ENCODE results near the gene RRBP1. TPM values are rescaled to one million over a fixed set of nuclear protein-coding genes. Genes with fewer than 3 reads are reported as not detected.

Gene RRBP1
- total RNA-seq, 6 experiments from 2014 or later, result 121 to 274 (median 193) TPM

GRCh38 chr20:17633850-17634500 lies 48.1 kb downstream of the RRBP1 start:
- no peak for TF ChIP-seq POLR2A (IDR thresholded peaks at IDR 0.05)
- TF ChIP-seq, protein P1, sequence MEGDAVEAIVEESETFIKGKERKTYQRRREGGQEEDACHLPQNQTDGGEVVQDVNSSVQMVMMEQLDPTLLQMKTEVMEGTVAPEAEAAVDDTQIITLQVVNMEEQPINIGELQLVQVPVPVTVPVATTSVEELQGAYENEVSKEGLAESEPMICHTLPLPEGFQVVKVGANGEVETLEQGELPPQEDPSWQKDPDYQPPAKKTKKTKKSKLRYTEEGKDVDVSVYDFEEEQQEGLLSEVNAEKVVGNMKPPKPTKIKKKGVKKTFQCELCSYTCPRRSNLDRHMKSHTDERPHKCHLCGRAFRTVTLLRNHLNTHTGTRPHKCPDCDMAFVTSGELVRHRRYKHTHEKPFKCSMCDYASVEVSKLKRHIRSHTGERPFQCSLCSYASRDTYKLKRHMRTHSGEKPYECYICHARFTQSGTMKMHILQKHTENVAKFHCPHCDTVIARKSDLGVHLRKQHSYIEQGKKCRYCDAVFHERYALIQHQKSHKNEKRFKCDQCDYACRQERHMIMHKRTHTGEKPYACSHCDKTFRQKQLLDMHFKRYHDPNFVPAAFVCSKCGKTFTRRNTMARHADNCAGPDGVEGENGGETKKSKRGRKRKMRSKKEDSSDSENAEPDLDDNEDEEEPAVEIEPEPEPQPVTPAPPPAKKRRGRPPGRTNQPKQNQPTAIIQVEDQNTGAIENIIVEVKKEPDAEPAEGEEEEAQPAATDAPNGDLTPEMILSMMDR (IDR thresholded peaks at IDR 0.05), result no peak
- ATAC-seq, result no peak
- no peaks in the 10 kb centered on the region for H3K9me3 ChIP-seq
- H3K36me3 ChIP-seq, result peaks cover 10 to 96% (median 64%) of the 10 kb centered on the region in 4 donors
- H3K4me1 ChIP-seq, result peaks cover 0 to 5% (median 0%) of the 10 kb centered on the region in 4 donors
- no peak overlapping the region for H3K4me3 ChIP-seq
- no peak for DNase-seq
- H3K27me3 ChIP-seq, result no peaks in the 10 kb centered on the region
- intact Hi-C loops (cut with DNase I), result no loop called here
- peak overlapping the region in 1 of 3 donors; percentile 40 for H3K27ac ChIP-seq
- WGBS (ENCODE audit: insufficient coverage, low coverage, low lambda C conversion rate, missing lambda C conversion rate), result 47% methylated on average over 2 of the region's 18 CpGs

DNA sequence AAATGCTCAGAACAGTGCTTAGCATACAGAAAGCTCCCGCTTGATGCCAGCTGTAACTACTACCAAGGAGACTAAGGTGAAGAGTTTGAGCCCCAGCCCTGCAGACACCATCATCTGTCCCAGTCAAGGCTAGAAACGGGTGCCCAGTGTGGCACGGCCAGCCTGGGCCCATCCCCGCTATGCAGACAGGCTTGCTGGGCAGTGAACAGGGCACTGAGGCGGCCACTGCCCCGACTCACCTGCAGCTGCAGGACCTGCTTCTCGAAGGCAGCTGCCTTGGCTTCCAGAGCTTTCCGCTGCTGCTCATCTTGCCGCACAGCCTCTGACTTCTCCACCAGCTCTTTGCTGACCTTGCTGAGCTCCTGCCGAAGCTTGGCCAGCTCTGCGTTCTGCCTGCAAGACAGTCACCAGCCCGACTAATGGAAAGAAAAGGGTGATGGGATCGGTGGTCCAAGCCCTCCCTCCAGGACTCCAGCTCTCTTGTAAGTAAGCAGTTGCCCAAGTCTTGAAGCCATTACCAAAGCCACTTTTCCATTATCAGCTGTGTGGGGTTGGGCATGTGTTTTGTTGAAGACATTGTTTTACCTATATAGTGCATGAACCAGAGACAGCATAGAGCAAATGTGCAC lies 48.7 kb downstream of the RRBP1 start:
- no peak for TF ChIP-seq POLR2A (IDR thresholded peaks at IDR 0.05)
- TF ChIP-seq, protein P1 (IDR thresholded peaks at IDR 0.05), result no peak
- intact Hi-C loops (cut with DNase I), result no loop called here
- WGBS (ENCODE audit: insufficient coverage, low coverage, low lambda C conversion rate, missing lambda C conversion rate), result 93% methylated on average over 3 of the region's 13 CpGs
- no peaks in the 10 kb centered on the region for H3K27me3 ChIP-seq
- H3K27ac ChIP-seq, result no peak overlapping the region
- H3K4me3 ChIP-seq, result no peak overlapping the region
- H3K9me3 ChIP-seq, result no peaks in the 10 kb centered on the region
- peaks cover 10 to 95% (median 63%) of the 10 kb centered on the region in 4 donors for H3K36me3 ChIP-seq
- no peak for ATAC-seq
- H3K4me1 ChIP-seq, result peaks cover 0 to 5% (median 0%) of the 10 kb centered on the region in 4 donors
- DNase-seq, result no peak

DNA sequence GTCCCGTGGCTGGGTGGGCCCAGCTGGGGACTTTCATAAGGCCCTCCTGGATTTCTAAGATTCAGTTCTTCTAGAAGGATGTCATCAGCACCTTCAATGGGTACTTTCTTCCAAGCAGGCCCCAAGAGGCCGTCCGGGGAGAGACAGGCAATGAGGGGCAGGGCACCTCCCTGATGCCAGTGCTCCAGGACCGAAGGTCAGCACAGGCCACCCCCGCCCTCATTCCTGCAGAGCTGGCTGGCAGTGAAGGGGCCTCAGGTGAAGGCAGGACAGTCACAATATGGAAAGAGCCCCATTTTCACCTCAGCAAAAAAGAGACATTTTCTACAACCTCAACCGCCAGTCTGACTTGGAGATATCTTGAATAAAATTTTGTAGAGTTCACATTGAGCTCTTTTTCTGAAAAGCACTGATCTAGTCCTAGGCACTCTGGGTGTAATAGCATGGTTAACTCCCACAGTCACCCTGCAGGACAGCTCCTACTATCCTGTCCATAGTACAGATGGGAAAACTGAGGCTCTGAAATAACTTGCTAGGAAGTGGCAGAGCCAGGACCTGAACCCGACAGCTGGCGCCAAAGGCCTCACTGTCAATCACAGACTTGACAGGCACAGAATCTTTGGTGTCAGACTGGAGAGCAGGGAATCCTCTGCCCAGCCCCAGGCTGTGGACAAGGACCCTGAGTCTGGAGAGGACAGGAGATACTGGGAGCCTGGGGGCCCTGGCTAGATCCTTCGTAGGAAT lies 50.3 kb downstream of the RRBP1 start:
- Histone ChIP-seq H3K4me1 (peaks cover 0 to 14% (median 6%) of the 10 kb centered on the region in 4 donors), H3K36me3 (peaks cover 10 to 94% (median 68%) of the 10 kb centered on the region in 4 donors), H3K27me3 (no peaks in the 10 kb centered on the region), H3K4me3 (no peak overlapping the region), H3K9me3 (no peaks in the 10 kb centered on the region), H3K27ac (no peak overlapping the region)
- intact Hi-C loops (cut with DNase I), result no loop called here
- ATAC-seq, result no peak
- DNase-seq, result peak in 1 of 3 donors; percentile 31
- TF ChIP-seq POLR2A (IDR thresholded peaks at IDR 0.05), result no peak
- TF ChIP-seq, protein P1 (IDR thresholded peaks at IDR 0.05), result no peak
- 60% methylated on average over 3 of the region's 9 CpGs for WGBS (ENCODE audit: insufficient coverage, low coverage, low lambda C conversion rate, missing lambda C conversion rate)

- H3K9me3 ChIP-seq, result no peaks in the 10 kb centered on the region
- DNase-seq, result peak in 1 of 3 donors; percentile 15
- no peak overlapping the region for H3K4me3 ChIP-seq
- H3K36me3 ChIP-seq, result peaks cover 10 to 94% (median 65%) of the 10 kb centered on the region in 4 donors
- TF ChIP-seq POLR2A (IDR thresholded peaks at IDR 0.05), result no peak
- TF ChIP-seq, protein P1 (IDR thresholded peaks at IDR 0.05), result no peak
- H3K4me1 ChIP-seq, result peaks cover 0 to 21% (median 4%) of the 10 kb centered on the region in 4 donors
- ATAC-seq, result no peak
- no peak overlapping the region for H3K27ac ChIP-seq
- no peaks in the 10 kb centered on the region for H3K27me3 ChIP-seq
- intact Hi-C loops (cut with DNase I), result no loop called here
- WGBS (ENCODE audit: insufficient coverage, low coverage, low lambda C conversion rate, missing lambda C conversion rate), result 86% methylated on average over 4 of the region's 6 CpGs
Observed at GRCh38 chr20:17630806-17631195, 51.2 kb downstream of the RRBP1 start.
